Ectodermal cell (in vitro differentiated cells): ENCODE measurements around the gene ZNF366.

Experiments used
- H3K27ac ChIP-seq: 2 replicates; pipeline ENCODE4 v1.7.0; 2013; ENCODE audit warnings: mild to moderate bottlenecking, low read depth, low read length; ENCODE audit not compliant: insufficient read depth, poor library complexity, severe bottlenecking
- H3K27me3 ChIP-seq: 2 replicates; pipeline ENCODE4 v1.7.0; 2013; ENCODE audit warnings: mild to moderate bottlenecking, low read length; ENCODE audit not compliant: insufficient read depth, control insufficient read depth, poor library complexity, severe bottlenecking
- H3K36me3 ChIP-seq: one replicate; pipeline ENCODE4 v1.7.0; 2013; ENCODE audit warnings: low read length; ENCODE audit not compliant: control insufficient read depth, insufficient read depth
- H3K4me1 ChIP-seq: one replicate; pipeline ENCODE4 v1.7.0; 2013; ENCODE audit warnings: low read length; ENCODE audit not compliant: control insufficient read depth, insufficient read depth
- H3K4me3 ChIP-seq: 2 replicates; pipeline ENCODE4 v1.7.0; 2013; ENCODE audit warnings: low read depth, low read length, control low read depth; ENCODE audit not compliant: insufficient read depth
- H3K9me3 ChIP-seq: 2 replicates; pipeline ENCODE4 v1.7.0; 2013; ENCODE audit warnings: mild to moderate bottlenecking, low read length, moderate library complexity; ENCODE audit not compliant: control insufficient read depth
- WGBS, 2 experiments: methylation state at CpG; one replicate each; pipeline ENCODE4 v1.1.7; 2013; ENCODE audit warnings: missing lambda C conversion rate in 2 of 2; 5-methylcytosine and 5-hydroxymethylcytosine counted together

Gene ZNF366

GRCh38 chr5:72541501-72542225 is 34.5 kb upstream of the ZNF366 start:
- Histone ChIP-seq H3K9me3 (no peaks in the 10 kb centered on the region), H3K27me3 (no peaks in the 10 kb centered on the region), H3K27ac (no peak overlapping the region), H3K36me3 (no peaks in the 10 kb centered on the region), H3K4me1 (peaks cover 9% of the 10 kb centered on the region), H3K4me3 (no peak overlapping the region)
- WGBS, 2 experiments: 16 to 25% methylated on average over 7 of the region's 7 CpGs

GRCh38 chr5:72540759-72541438 is 33.7 kb upstream of the ZNF366 start:
- Histone ChIP-seq H3K36me3 (no peaks in the 10 kb centered on the region), H3K27ac (no peak overlapping the region), H3K9me3 (no peaks in the 10 kb centered on the region), H3K4me1 (peaks cover 9% of the 10 kb centered on the region), H3K4me3 (no peak overlapping the region), H3K27me3 (no peaks in the 10 kb centered on the region)
- WGBS, 2 experiments: 86 to 91% methylated on average over 7 of the region's 7 CpGs

GRCh38 chr5:72539726-72540125 is 32.5 kb upstream of the ZNF366 start:
- Histone ChIP-seq H3K27ac (no peak overlapping the region), H3K4me1 (peaks cover 9% of the 10 kb centered on the region), H3K27me3 (no peaks in the 10 kb centered on the region), H3K36me3 (no peaks in the 10 kb centered on the region), H3K4me3 (no peak overlapping the region), H3K9me3 (no peaks in the 10 kb centered on the region)

- no peak overlapping the region for H3K4me3 ChIP-seq
- H3K27ac ChIP-seq: no peak overlapping the region
- H3K27me3 ChIP-seq: no peaks in the 10 kb centered on the region
- WGBS, 2 experiments: 80 to 100% methylated on average over 1 of the region's 1 CpG
- H3K4me1 ChIP-seq: peaks cover 9% of the 10 kb centered on the region
- no peaks in the 10 kb centered on the region for H3K36me3 ChIP-seq
- H3K9me3 ChIP-seq: no peaks in the 10 kb centered on the region
Observed at GRCh38 chr5:72539038-72539437, 31.8 kb upstream of the ZNF366 start.

GRCh38 chr5:72537166-72537565 is 30.0 kb upstream of the ZNF366 start:
- H3K27me3 ChIP-seq: no peaks in the 10 kb centered on the region
- H3K36me3 ChIP-seq: no peaks in the 10 kb centered on the region
- no peaks in the 10 kb centered on the region for H3K9me3 ChIP-seq
- H3K27ac ChIP-seq: no peak overlapping the region
- 92 to 94% methylated on average over 5 of the region's 5 CpGs for WGBS, 2 experiments
- no peak overlapping the region for H3K4me3 ChIP-seq
- H3K4me1 ChIP-seq: peaks cover 9% of the 10 kb centered on the region

- H3K9me3 ChIP-seq: no peaks in the 10 kb centered on the region
- WGBS, 2 experiments: 94 to 96% methylated on average over 4 of the region's 4 CpGs
- no peak overlapping the region for H3K4me3 ChIP-seq
- no peaks in the 10 kb centered on the region for H3K36me3 ChIP-seq
- no peak overlapping the region for H3K27ac ChIP-seq
- no peaks in the 10 kb centered on the region for H3K27me3 ChIP-seq
- no peaks in the 10 kb centered on the region for H3K4me1 ChIP-seq
Observed at GRCh38 chr5:72531496-72532190, 24.4 kb upstream of the ZNF366 start.

GRCh38 chr5:72530196-72530595 is 23.0 kb upstream of the ZNF366 start:
- Histone ChIP-seq H3K36me3 (no peaks in the 10 kb centered on the region), H3K27me3 (no peaks in the 10 kb centered on the region), H3K27ac (no peak overlapping the region), H3K4me3 (no peak overlapping the region), H3K4me1 (no peaks in the 10 kb centered on the region), H3K9me3 (no peaks in the 10 kb centered on the region)
- 94 to 99% methylated on average over 6 to 7 of the region's 7 CpGs for WGBS, 2 experiments

- no peaks in the 10 kb centered on the region for H3K27me3 ChIP-seq
- H3K27ac ChIP-seq: no peak overlapping the region
- H3K9me3 ChIP-seq: no peaks in the 10 kb centered on the region
- no peaks in the 10 kb centered on the region for H3K36me3 ChIP-seq
- no peaks in the 10 kb centered on the region for H3K4me1 ChIP-seq
- WGBS, 2 experiments: 89% methylated on average over 2 of the region's 2 CpGs
- no peak overlapping the region for H3K4me3 ChIP-seq
Observed at GRCh38 chr5:72529383-72529782, 22.2 kb upstream of the ZNF366 start.

- Histone ChIP-seq H3K4me3 (no peak overlapping the region), H3K27me3 (no peaks in the 10 kb centered on the region), H3K36me3 (no peaks in the 10 kb centered on the region), H3K9me3 (no peaks in the 10 kb centered on the region), H3K4me1 (no peaks in the 10 kb centered on the region), H3K27ac (no peak overlapping the region)
Observed at GRCh38 chr5:72525816-72526215, 18.6 kb upstream of the ZNF366 start.

GRCh38 chr5:72523960-72524582 is 16.9 kb upstream of the ZNF366 start:
- Histone ChIP-seq H3K9me3 (no peaks in the 10 kb centered on the region), H3K4me3 (no peak overlapping the region), H3K4me1 (peaks cover 2% of the 10 kb centered on the region), H3K27ac (no peak overlapping the region), H3K36me3 (no peaks in the 10 kb centered on the region), H3K27me3 (no peaks in the 10 kb centered on the region)
- 58 to 61% methylated on average over 3 of the region's 3 CpGs for WGBS, 2 experiments
